Measurements from ENCODE around the gene TOPAZ1. TPM values are rescaled to one million over a fixed set of nuclear protein-coding genes. Genes with fewer than 3 reads are reported as not detected.

The TOPAZ1 gene
- total RNA-seq, 1 experiment from 2014 or later = not detected

- in situ Hi-C loops (cut with HindIII; ENCODE audit: low pct_unique_long_range_greater_than_20kb, low sequenced_read_pairs) (no loop called here), intact Hi-C loops (cut with micrococcal nuclease; ENCODE audit: unreplicated experiment) (no loop called here)
- no peak for ATAC-seq
- TF ChIP-seq REST (IDR thresholded peaks at IDR 0.05; ENCODE audit: insufficient read depth in 1 of 2, low read depth in 2 of 2, low read length in 1 of 2) (no peak), CTCF (IDR thresholded peaks at IDR 0.05) (no peak), TCF7L2 (IDR thresholded peaks at IDR 0.05; ENCODE audit: low read depth, low read length) (no peak), SIN3A (IDR thresholded peaks at IDR 0.05; ENCODE audit: borderline replicate concordance, insufficient read depth, low read depth, low read length) (no peak), POLR2AphosphoS5 (IDR thresholded peaks at IDR 0.05; ENCODE audit: low read depth, low read length) (no peak)
- H3K4me3 ChIP-seq (ENCODE audit: low read depth in 2 of 2, low read length in 2 of 2) = no peak overlapping the region
- DNase-seq (ENCODE audit: low read depth, low spot score) = no peak
- POLR2A ChIA-PET = no interaction called here
- H3K4me1 ChIP-seq (ENCODE audit: control insufficient read depth, insufficient read depth, low read length) = no peaks in the 10 kb centered on the region
- no peaks in the 10 kb centered on the region for H3K36me3 ChIP-seq (ENCODE audit: control insufficient read depth, insufficient read depth, low read length)
- no TSS peak for BruUV-seq (replicated peaks)
- no peak overlapping the region for H3K27ac ChIP-seq (ENCODE audit: low read length)
- no peaks in the 10 kb centered on the region for H3K9me3 ChIP-seq (ENCODE audit: control insufficient read depth, insufficient read depth, low read depth, low read length)
- H3K27me3 ChIP-seq (ENCODE audit: control insufficient read depth, insufficient read depth, low read length) = no peaks in the 10 kb centered on the region; the same call in 1 of the 2 replicates
- CTCF ChIA-PET = no interaction called here
Measured at GRCh38 chr3:44330444-44330843, 88.8 kb downstream of the TOPAZ1 start.

- H3K4me3 ChIP-seq (ENCODE audit: low read depth in 2 of 2, low read length in 2 of 2) = no peak overlapping the region
- no peaks in the 10 kb centered on the region; the same call in 1 of the 2 replicates for H3K36me3 ChIP-seq (ENCODE audit: control insufficient read depth, insufficient read depth, low read length)
- ATAC-seq (no peak), DNase-seq (ENCODE audit: low read depth, low spot score) (no peak)
- H3K27me3 ChIP-seq (ENCODE audit: control insufficient read depth, insufficient read depth, low read length) = no peaks in the 10 kb centered on the region; the same call in 1 of the 2 replicates
- TF ChIP-seq REST (IDR thresholded peaks at IDR 0.05; ENCODE audit: insufficient read depth in 1 of 2, low read depth in 2 of 2, low read length in 1 of 2) (no peak), SIN3A (IDR thresholded peaks at IDR 0.05; ENCODE audit: borderline replicate concordance, insufficient read depth, low read depth, low read length) (no peak), TCF7L2 (IDR thresholded peaks at IDR 0.05; ENCODE audit: low read depth, low read length) (no peak), POLR2AphosphoS5 (IDR thresholded peaks at IDR 0.05; ENCODE audit: low read depth, low read length) (no peak), CTCF (IDR thresholded peaks at IDR 0.05) (no peak)
- no peaks in the 10 kb centered on the region for H3K9me3 ChIP-seq (ENCODE audit: control insufficient read depth, insufficient read depth, low read depth, low read length)
- intact Hi-C loops (cut with micrococcal nuclease; ENCODE audit: unreplicated experiment) = no loop called here
- POLR2A ChIA-PET = no interaction called here
- no TSS peak for BruUV-seq (replicated peaks)
- H3K27ac ChIP-seq (ENCODE audit: low read length) = no peak overlapping the region
- CTCF ChIA-PET = no interaction called here
- in situ Hi-C loops (cut with HindIII; ENCODE audit: low pct_unique_long_range_greater_than_20kb, low sequenced_read_pairs) = no loop called here
- H3K4me1 ChIP-seq (ENCODE audit: control insufficient read depth, insufficient read depth, low read length) = peaks cover 6% of the 10 kb centered on the region
Measured at GRCh38 chr3:44334326-44334725, 92.6 kb downstream of the TOPAZ1 start.
